Stomach (tissue), 4 donors: ENCODE results near the gene ERBIN.

Experiments used
- CTCF ChIP-seq, 7 experiments: fragments of 450-650 bp in 4 of 7; fragments of 200-600 bp in 3 of 7; sonication (generic) in 3 of 7; IDR thresholded peaks; one replicate each; pipeline ENCODE4 v1.5.1; 2016 to 2019; ENCODE audit warnings: antibody characterized with exemption in 7 of 7, control low read depth in 2 of 7, mild to moderate bottlenecking in 1 of 7
- EP300 ChIP-seq: sonication (generic); formaldehyde crosslinking; IDR thresholded peaks from one replicate; pipeline ENCODE4 v1.6.1; 2017; ENCODE audit warnings: antibody characterized with exemption
- POLR2A ChIP-seq, 4 donors: fragments of 450-650 bp; IDR thresholded peaks; one replicate each; pipeline ENCODE4 v1.6.1; 2016; ENCODE audit warnings: antibody characterized with exemption in 4 of 4, control low read depth in 2 of 4, mild to moderate bottlenecking in 1 of 4, moderate library complexity in 1 of 4

GRCh38 chr5:65876970-65877369 lies 49.4 kb upstream of the ERBIN start:
- TF ChIP-seq CTCF (IDR thresholded peaks at IDR 0.05) (no peak), POLR2A (IDR thresholded peaks at IDR 0.05) (no peak), EP300 (no peak)
